Limb (tissue), 2 donors: Measurements from ENCODE around the gene MFAP3.
"Not testable (repeated sequence)": the region's sequence is repeated elsewhere in the genome, so short reads cannot be mapped to it uniquely, and the experiment has no call there.

Source experiments
- DNase-seq, 2 donors: peaks; one replicate each; pipeline ENCODE4 v3.0.0-alpha.2; 2016; ENCODE audit errors: extremely low spot score in 2 of 2

The MFAP3 gene

DNA sequence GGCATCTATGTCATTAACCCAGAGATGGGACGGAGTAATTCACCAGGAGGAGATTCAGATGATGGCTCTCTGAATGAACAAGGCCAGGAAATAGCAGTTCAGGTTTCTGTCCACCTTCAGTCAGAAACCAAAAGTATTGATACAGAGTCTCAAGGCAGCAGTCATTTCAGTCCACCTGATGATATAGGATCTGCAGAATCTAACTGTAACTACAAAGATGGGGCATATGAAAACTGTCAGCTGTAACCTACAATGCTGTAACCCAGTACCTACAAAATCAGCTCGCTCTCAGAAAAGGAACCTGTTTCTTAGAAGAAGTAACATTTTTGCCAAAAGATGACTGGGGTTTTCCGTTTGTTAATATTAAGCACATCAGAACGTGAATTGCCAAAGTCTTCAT, 14.7 kb downstream of the MFAP3 start:
- DNase-seq, result no peak

DNA sequence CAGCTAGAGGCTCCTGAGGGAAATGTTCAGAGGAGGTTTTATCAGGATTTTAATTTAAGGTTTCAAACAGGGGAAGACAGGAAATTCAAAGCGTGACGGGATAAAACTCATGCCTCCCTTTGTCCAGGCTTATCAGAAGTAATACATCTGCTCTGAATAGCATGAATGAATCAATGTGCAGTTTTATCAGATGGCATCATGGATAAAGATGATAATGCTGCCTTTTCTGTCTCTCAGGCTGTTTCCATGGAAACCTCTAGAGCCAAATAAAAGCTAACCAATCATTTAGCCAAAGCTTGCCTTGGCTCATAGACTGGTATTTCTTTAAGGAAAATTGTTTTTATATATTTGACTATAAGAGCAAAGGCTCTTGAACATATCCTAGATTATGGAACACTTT, 16.4 kb downstream of the MFAP3 start:
- DNase-seq, result no peak

DNA sequence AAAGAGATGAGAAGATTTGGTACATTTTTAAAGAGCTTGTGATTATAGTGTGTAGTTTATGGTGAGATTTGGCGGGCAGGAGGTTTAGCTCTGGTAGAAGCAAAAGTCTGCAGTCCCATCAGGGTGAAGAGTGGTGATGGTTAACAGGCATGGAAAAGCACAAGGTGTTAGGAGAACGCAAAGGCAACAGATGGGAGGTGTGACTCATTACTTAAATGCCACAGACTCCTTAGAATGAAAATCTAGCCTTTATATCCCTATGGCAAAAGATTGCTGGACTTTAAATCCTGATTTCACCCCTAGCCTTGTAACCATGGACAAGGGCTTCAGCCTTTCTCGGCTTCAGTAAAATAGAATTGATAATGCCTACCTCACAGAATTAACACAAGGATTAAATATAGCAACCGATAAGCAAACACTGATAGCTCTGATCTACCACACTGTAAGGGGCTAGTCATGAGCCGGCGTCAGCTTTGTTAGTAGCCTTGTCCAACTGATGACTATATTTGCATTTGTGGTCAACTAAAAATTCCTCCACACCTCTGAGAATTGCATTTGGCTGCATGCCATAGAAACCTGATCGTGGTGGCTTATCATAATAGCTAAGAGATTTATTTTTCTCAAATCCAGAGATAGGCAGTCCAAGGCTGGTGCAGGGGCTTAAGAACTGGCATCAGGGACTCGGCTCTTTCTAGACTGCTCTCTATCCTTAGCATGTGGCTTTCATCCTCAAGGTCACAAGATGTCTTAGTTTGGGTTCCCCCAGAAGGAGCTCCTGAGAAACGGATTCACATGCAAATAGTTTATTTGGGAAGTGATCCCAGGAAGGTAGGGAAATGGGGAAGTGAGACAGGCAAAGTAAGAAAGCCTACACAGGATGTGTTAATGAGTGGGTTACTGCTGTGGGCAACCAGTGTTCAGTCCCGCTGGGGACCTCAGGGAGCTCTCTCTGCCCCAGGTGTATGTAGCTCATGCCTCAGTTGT, 19.6 kb downstream of the MFAP3 start:
- no peak for DNase-seq

DNA sequence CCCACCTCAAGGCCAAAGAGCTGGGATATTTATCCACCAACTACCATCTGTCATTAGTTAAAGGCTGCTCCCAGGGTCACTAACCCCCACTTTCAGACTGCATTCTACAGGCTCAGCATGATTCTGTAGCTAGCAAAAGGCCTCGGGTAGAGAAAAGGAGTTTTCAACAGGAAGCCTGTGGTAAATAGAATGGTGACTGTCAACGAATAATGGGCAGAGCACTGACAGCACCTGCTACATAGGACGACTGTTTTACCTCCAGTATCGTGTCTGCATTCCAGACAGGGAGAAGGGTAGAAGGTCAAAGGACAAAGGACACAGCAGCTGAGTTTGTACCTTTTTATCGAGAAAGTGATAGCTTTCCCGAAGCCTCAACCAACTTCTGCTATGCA, 20.3 kb downstream of the MFAP3 start:
- no peak for DNase-seq

DNA sequence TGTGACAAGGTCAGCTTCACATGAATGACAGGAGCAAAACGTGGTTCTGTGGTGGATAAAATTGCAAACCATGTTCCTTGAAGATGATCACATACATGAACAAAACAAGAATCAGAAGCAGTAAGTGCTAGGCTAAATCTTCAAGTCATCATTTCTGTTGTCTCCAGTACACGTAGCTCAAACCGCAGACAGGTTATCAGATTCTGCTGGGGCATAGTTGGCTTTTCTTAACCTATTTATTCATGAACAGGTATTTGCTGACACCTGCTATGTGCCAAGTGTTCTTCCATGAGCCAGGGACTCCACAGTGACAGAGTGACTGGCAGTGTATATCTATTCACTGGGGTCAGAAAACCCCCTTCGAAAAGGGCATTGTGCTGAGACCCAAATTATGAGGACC, 20.8 kb downstream of the MFAP3 start:
- DNase-seq, result no peak

DNA sequence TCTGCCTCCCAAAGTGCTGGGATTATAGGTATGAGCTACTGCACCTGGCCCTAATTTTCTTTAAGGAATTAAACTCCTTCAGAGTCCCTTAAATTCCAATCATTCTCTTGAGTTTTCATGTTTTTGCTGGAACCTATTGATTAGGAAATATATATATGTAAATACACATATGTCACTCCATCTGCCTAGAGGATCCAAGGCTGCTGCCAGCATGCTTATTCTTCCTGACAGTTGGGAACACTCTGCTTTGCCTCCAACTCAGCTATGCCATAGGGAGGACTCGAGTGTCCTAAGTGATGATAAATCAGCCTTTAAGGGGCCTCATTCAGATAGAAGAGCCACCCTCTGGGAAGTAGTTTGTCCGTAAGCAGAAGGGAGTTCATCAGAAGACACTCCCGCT, 21.8 kb downstream of the MFAP3 start:
- DNase-seq, result no peak

DNA sequence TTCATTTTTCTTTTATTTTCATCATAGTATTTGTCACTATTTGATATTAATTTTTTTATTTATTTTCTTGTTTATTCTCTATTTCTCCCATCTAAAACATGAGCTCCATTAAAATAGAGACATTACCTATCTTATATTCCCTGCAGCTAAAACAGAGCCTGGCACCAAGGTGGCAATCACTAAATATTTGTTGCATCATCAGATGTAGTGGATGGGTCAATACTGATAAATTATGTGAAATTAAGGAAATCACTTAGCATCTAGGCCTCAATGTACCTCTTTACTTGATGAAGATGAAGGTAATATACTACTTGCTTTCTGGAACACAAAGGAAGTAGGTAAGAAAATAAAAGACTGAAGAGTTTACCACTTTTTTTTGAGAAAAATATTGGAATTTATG, 24.6 kb downstream of the MFAP3 start:
- no peak for DNase-seq

DNA sequence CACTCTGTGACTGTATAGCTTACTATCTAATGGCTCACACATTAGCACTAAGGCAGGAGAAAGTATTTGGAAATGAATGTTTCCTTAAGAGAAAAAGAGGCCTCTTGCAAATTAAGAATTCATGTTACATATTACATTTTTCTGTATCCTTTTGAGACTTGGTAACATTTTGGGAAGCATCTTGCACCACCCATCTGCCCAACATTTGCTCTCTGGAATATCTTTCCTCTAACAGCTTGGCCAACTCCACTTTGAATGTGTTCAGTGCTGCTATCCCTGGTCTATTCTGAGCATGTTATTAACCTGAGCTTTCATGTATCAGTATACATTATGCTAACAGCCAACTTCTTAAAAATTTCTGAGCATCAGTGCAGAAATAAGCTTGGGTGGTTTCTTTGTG, 27.2 kb downstream of the MFAP3 start:
- DNase-seq, result no peak

DNA sequence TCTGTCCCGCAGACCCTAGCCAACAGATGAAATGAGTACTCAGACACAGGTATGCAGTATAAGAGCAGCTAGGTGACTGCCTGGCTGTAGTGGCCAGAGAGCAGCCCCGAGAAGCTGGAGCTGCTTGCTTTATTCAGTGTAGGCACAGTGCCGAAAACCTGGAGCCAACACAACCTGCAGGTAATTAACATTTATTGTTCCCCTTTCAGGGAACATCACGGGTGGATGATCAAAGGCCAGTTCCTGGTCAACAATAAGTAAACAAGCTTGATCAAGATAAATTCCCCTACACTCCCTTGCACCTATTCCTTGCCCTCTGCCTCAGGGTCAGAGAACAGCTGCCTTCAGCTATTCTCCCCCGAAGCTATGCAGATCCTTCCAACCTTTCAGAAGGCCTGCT, 31.1 kb downstream of the MFAP3 start:
- DNase-seq, result not testable (repeated sequence)

DNA sequence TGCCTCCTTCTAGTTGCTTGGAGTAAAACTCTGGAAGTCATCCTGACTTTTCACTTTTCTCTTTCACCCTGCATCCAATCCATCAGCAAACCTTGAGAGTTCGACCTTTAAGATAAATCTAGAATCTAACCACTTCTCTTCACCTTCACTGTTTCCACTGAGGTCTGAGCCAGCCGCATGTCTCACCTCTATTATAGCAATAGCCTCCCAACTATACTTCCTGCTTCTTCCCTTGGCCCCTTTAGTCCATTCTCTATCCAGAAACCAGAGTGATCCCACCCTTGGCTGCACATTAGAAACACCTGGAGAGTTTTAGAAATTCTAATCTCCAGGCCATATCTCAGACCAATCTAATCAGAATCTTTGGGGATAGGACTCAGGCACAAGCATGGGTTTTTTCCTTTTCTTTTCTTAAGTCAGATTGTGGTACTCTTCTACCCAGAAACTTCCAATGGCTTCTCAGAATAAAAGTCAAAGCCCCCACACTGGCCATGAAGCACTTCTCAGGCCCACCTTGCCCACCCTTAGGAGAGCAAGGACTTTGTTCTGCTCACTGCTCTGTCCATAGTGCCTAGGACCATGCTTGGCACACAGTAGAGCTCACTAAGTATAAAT, 33.1 kb downstream of the MFAP3 start:
- DNase-seq, result no peak

DNA sequence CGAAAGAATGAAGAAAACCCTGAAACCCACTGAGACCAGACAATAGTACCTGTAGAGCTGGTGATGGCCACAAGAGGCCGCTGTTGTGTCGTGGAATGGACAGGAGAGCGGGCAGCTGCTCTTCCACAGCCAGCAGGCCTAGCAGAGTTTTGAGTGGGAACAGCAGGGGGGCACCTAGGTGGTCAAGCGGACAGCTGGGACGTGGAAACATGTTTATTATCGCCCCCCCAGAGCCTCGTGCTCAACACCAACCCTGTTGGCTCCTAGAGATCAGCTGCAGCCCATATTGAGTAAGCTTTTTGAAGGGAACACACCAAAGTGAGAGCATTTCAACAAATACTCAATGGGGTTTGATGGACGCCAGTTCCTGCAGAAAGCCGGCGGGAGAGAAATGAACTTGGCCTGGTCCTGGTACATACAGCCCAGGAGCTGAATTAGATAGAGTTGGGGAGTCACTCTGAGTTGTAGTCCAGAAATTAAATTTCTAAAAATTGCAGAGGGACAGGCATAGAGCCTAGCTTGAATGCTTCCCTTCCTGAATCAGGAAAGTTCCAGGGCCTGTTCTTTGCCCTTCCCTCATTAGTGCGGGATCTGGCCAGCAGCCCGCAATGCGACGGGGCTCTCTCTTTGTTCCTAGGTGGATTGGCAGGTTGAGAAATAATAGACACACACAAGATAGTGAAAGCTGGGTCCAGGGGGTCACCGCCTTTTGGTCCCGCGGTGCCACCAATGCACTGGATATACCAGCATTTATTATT, 33.8 kb downstream of the MFAP3 start:
- DNase-seq, result peak; percentile 83 to 89

DNA sequence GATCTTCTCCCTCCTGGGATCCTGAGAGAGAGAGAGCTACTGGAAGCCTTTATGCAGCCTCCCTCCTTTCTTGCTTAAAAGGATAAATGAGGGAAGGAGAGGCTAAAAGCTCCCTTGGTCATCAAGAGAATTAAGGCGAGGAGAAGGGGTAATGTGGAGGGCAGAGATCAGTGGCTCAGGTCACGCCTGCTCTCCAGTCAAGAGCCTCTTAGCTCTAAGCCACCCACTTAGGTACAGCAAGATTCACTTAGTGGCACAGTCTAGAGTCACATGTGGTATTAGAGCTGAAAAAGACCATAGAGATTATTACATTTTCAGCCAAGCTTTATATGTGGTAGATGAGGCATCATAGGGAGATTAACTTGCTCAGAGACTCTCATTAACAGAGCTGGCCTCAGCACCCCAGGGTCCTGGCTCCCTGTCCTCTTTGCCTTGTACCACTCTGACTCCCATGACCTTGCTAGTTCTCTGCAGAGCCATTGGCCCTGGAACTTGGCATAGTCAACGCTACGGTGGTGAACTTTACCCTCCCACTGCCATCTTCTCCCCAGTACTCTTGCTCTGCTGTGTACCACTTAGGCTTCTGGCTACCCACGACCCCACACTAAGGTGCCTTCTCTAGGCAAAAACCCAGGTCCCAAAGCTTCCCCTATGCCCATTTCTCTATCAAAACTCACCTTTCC, 37.6 kb downstream of the MFAP3 start:
- DNase-seq, result no peak

DNA sequence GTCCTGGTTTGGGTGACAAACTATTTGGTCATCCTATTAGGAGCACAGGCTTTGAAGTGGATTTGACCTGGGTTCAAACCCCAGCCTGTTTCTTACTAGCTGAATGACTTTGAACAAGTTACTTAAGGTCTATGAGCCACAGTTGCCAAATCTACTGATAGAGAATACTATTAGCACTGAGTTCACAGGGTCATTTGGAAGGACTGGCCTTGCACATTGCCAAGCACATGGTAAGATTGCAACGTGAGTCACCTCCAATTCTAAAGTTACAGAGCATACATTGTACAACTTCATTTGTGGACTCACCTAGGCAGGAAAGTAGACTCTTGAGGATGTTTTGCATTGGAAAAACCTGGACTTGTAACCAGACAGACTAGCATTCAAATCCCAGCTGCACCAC, 38.9 kb downstream of the MFAP3 start:
- no peak for DNase-seq

DNA sequence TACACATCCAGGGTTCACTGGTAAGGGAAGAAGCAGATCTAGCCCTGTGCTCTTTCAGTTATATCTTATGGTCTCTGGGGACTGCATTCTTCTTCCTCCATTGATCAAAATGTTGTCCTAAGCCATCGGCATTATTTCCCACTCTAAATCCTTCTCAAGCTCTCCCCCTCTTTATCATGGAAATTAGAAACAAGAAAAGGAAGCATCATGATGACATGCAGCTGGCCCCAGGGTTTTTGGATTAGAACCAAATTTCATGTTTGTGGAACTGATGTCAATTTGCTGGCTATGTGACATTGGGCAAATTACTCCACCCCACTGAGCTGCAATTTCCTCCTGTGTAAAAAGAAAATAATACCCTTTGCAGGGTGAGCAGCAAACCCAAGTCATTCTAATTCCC, 39.5 kb downstream of the MFAP3 start:
- peak in 1 of 2 donors; percentile 33 for DNase-seq

DNA sequence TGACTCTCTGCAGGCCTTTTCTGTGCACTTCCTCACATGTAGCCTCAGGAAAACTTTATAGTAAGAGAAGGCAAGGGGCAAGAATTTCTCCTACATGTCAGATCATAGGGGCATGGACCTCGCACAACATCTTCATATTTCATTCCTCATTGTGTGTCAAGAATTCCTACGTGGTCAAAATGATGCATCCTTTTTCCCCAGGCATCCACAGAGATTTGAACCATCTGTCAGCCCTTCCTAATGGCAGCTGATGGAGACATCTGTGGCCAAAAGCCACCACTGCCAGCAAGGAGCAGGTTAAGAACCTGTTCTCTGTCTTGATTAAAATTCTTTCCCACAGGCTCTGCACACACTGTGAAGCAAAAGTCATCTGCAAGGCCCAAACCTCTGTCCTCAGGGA, 42.5 kb downstream of the MFAP3 start:
- no peak for DNase-seq

DNA sequence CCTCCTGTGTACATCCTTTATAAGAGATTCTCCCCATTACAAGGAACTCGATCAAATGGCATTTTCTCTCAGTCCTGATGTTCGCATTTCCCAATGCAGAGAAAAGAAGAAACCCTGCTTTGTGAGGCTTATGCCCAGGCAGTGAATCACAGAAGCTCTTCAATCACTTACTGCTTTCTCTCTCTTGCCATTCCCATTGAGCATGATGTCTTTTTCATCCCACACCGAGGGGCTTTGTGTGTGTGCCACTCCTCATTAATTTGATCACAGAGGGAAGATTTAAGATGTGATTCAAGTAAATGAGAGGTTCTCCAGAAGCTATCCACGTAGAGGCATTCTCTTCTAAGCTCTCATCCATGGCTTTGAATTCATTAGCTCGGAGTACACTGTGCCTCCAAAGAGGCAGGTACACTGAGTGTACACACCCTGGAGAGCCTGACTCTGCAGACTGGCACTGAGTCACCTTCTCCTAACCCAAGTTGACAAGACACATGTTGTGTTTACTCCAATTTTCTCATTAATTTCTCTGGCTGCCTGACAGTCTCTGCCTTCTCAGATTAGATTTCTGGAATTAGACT, 45.4 kb downstream of the MFAP3 start:
- no peak for DNase-seq

DNA sequence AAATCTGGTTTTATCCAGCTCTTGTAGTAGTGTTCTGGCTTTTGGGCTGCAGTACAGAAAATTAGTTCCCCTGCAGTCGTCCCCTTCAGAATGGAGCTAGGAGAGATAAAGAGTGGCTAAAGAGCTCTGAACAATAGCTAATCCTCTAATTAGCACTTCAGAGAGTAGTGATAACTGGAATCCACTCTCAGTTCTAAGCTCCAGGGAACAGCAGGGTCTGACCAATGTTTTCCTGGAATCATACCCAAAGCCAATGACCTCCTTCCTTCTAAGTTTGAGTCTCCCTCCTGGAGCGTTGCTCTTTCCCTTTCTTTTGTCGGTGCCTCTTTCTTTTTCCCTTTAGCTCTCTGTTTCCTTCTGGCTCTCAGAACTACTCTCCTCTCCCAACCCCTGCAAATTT, 47.4 kb downstream of the MFAP3 start:
- no peak for DNase-seq

DNA sequence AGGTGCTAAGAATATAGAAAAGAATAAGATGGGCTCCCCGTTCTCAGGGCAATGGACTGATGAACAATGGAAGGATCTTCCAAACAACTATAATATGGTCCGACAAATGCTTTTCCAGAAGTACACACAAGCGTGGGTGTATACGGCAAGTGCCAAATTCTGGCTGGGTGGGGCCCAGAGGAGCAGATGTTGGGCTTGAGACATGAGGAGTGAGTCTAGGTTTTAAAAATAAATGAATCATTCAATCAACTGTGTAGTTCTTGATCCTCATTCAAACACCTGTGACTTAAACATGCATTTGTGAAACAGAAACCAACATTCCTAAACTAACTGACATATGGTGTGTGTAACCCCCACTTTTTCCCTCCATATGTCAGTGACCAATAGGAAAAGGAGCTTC, 47.9 kb downstream of the MFAP3 start:
- DNase-seq, result peak in 1 of 2 donors; percentile 51

DNA sequence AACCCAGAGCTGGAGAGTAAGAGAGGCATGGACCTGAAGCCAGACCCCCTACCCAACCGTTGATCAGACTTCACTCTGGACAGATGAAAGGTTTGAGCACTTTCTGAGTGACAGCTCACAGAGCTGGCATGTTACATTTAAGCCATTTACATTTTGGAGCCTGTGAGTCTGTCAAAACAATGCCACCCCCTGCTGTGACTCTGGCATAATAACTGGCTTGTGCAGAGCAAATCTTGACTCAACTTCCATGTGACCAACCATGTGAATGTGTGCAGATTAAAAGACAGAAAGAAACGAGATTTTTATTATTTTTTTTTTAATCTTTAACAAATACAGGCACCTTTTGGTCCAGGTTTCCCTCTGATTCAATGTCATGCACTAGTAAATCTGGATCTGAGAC, 48.5 kb downstream of the MFAP3 start:
- DNase-seq, result no peak

DNA sequence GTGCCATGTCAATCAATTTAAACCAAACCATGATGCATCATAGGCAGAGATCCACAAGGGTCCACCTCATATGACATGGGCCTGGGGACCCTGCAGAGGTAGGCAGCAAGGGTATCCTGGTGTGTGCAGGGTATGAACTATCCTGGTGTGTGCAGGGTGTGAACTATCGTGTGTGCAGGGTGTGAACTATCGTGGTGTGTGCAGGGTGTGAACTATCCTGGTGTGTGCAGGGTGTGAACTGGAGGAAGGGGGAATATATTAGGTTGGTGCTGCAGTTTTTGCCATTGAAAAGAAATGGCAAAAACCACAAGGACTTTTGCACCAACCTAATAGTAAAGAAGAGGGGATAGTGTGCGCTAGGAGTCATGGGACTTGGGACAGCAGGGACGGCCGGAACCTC, 50.0 kb downstream of the MFAP3 start:
- DNase-seq, result no peak

DNA sequence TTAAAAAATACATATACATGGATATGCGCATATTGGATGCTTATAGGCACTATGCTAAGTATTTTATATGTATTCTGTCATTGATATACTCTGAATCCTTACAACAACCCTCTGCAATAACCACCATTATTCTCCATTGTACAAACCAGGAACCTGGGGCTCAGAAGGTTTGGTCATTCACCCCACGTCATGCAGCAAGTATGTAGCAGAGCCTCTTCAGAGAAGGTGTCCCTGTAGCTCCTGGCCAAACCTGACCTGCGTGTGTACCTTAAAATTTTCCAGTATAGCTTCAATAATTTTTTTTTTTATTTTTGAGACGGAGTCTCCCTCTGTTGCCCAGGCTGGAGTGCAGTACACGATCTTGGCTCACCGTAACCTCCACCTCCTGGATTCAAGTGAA, 51.9 kb downstream of the MFAP3 start:
- no peak for DNase-seq
